Fibroblast of the aortic adventitia (primary cell): ENCODE results near the gene HMCN2. TPM values are rescaled to one million over a fixed set of nuclear protein-coding genes. Genes with fewer than 3 reads are reported as not detected.

Experiments
- DNase-seq: peaks from one replicate; pipeline ENCODE4 v3.0.0-alpha.2; 2010; ENCODE audit warnings: low read depth
- H3K4me3 ChIP-seq: 2 replicates; pipeline ENCODE4 v1.5.1; 2011; ENCODE audit warnings: low read depth, mild to moderate bottlenecking, control low read depth, low read length, moderate library complexity
- CTCF ChIP-seq: IDR thresholded peaks from 2 replicates; pipeline ENCODE4 v1.5.1; 2011; ENCODE audit warnings: mild to moderate bottlenecking, low read length, control low read depth, inconsistent platforms; ENCODE audit not compliant: insufficient read depth
- total RNA-seq: library from RNA; depleted of rRNA; stranded (reverse); fragments of >200 nt; gene quantifications from 2 replicates; pipeline ENCODE4 v1.2.3, GENCODE V29; 2012; ENCODE audit warnings: low replicate concordance

Gene HMCN2
- total RNA-seq, 1 donor, result not detected

GRCh38 chr9:130239741-130240241 lies 25.8 kb upstream of the HMCN2 start:
- TF ChIP-seq CTCF, result no peak
- DNase-seq, result no peak
- H3K4me3 ChIP-seq, result no peak overlapping the region

DNA sequence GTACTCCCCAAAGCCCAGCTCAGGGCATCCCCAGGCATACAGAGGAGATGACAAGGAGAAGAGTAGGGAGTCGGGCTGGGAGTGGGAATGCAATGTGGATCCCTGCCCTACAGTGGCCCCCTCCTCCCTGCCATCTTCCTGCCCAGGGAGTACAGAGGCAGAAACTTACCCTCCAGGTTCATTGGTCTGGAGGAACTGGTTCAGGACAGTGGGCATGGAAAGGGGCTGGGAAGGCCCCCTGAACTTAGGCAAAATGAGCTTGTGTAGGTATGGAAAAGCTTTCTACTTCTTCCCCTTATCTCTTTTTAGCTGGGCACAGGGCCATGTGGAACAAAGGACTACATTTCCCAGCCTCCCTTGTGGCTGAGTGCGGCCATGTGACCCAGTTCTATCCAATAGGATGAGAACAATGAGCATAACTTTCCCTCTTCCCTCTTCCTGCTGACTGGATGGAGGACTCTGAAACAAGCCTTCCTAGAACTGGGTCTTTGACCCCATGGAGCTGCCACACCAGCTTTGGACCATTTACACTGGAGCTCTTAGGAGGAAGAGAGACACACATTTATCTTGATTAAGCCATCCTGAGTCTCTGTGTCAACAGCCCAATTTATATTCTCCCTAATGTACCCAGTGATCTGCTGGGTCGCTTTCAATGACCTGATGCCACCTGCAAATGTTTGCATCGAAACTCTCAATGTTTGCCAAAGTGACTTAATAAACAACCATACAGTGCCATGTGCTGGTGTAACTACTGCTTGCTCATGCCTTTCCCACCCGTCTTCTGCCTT lies 25.0 kb upstream of the HMCN2 start:
- no peak for TF ChIP-seq CTCF
- DNase-seq, result peak; percentile 82

GRCh38 chr9:130241198-130241535 lies 24.4 kb upstream of the HMCN2 start:
- no peak for DNase-seq
- TF ChIP-seq CTCF, result no peak
- no peak overlapping the region for H3K4me3 ChIP-seq

More for the DNA sequence above, 25.0 kb upstream of the HMCN2 start:
- no peak overlapping the region for H3K4me3 ChIP-seq

DNA sequence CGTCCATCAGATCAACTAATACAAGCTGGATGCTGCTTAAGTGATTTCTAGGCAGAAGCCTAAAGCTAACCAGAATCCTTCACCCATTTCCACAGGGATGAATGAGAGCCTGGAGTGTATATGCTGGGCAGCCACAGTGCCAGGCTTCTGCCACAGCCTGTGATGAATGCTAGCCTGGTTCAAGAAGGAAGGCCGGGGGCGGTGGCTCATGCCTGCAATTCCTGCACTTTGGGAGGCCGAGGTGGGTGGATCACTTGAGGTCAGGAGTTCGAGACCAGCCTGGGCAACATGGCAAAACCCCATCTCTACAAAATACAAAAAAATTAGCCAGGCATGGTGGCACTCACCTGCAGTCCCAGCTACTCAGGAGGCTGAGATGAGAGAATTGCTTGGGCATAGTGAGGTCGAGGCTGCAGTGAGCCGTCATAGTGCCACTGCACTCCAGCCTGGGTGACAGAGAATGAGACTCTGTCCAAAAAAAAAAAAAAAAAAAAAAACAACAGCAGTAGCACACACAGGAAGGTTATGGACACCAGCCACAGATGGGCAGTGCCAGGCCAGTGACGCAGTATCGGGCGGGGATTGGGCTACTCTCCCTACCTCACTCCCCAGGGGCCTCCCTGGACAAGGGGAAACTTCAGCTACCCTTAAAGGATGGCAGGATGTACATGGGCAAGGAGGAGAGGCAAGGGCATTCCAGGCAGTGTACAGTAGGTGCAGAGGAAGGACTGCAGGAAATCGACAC lies 23.1 kb upstream of the HMCN2 start:
- DNase-seq, result no peak
- no peak for TF ChIP-seq CTCF
- no peak overlapping the region for H3K4me3 ChIP-seq

DNA sequence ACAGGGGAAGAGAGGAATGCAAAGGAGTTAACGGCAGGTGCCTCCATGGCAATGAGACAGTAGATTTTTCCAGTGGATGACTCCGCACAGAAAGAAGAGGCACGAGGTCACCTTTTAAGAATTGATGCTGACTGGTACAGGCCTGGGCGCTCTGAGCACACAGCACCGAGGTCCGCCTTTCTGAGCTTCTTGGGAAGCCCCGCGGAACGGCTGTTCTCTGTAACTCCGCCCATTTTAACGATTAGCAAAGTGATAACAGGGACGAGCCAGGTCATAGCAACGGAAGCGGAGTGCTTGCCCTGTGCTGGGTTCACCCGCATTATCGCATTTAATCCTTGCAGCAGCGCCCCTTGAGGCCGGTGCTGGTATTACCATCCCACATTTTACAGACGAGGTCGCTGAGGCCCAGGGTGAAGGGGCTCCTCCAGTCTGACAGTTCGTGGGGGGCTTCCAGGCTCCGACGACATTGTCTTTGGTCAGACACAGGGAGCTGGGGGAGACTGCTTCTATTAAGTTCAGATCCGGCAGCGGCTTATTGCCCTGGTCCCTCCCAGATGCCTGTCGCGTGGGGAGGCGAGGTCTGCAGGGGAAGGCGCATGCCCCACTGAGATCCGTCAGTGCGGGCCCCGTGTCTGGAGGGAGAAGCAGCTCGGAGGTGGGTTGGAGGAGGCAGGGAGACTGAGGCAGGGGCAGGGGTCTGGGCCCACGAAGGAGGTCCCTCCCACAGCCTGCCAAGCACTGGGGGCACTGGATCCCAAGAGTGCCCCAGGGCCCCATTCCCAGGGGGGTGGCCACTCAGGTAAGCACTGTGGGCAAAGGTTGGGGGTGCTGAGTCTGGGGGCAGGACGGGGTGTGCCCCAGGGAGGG lies 22.3 kb upstream of the HMCN2 start:
- H3K4me3 ChIP-seq, result no peak overlapping the region
- DNase-seq, result peak; percentile 50
- TF ChIP-seq CTCF, result peak; percentile 91

GRCh38 chr9:130243882-130244170 lies 21.7 kb upstream of the HMCN2 start:
- TF ChIP-seq CTCF, result no peak
- DNase-seq, result no peak
- H3K4me3 ChIP-seq, result no peak overlapping the region
